NCI-H2227 treated with DMSO at 0.1 percent for 48 hours (cell line): Measurements from ENCODE around the gene AVEN.
"Not testable (repeated sequence)": the region's sequence is repeated elsewhere in the genome, so short reads cannot be mapped to it uniquely, and the experiment has no call there.

Source experiments
- DNase-seq: peaks from one replicate; lab custom pipeline; 2025; lab: John Stamatoyannopoulos, UW

AVEN gene

GRCh38 chr15:34039790-34040113 is 748 bp upstream of the AVEN start:
- no peak for DNase-seq

GRCh38 chr15:34038023-34038870 is 757 bp downstream of the AVEN start:
- peak; percentile 37 for DNase-seq

GRCh38 chr15:34031987-34032760 is 6.8 kb downstream of the AVEN start:
- no peak for DNase-seq

GRCh38 chr15:34027606-34028005 is 11.4 kb downstream of the AVEN start:
- no peak for DNase-seq

- no peak for DNase-seq
Measured at GRCh38 chr15:34025252-34025651, 13.8 kb downstream of the AVEN start.

GRCh38 chr15:34023907-34024306 is 15.1 kb downstream of the AVEN start:
- DNase-seq, result no peak

GRCh38 chr15:34019369-34019990 is 19.5 kb downstream of the AVEN start:
- no peak for DNase-seq

GRCh38 chr15:34018738-34019137 is 20.3 kb downstream of the AVEN start:
- not testable (repeated sequence) for DNase-seq

GRCh38 chr15:34018021-34018645 is 20.9 kb downstream of the AVEN start:
- no peak for DNase-seq

GRCh38 chr15:34014556-34014955 is 24.4 kb downstream of the AVEN start:
- no peak for DNase-seq

- DNase-seq, result no peak
Measured at GRCh38 chr15:34013746-34014145, 25.3 kb downstream of the AVEN start.

GRCh38 chr15:34012461-34013028 is 26.5 kb downstream of the AVEN start:
- DNase-seq, result no peak

- DNase-seq, result no peak
Measured at GRCh38 chr15:34011481-34011880, 27.5 kb downstream of the AVEN start.

- no peak for DNase-seq
Measured at GRCh38 chr15:34010921-34011320, 28.1 kb downstream of the AVEN start.

- DNase-seq, result no peak
Measured at GRCh38 chr15:34009656-34010055, 29.3 kb downstream of the AVEN start.

- no peak for DNase-seq
Measured at GRCh38 chr15:34006381-34006780, 32.6 kb downstream of the AVEN start.

- no peak for DNase-seq
Measured at GRCh38 chr15:34001536-34001935, 37.5 kb downstream of the AVEN start.

- not testable (repeated sequence) for DNase-seq
Measured at GRCh38 chr15:33995666-33996065, 43.3 kb downstream of the AVEN start.

- no peak for DNase-seq
Measured at GRCh38 chr15:33994005-33994615, 44.9 kb downstream of the AVEN start.

GRCh38 chr15:33988384-33988783 is 50.6 kb downstream of the AVEN start:
- no peak for DNase-seq

- DNase-seq, result no peak
Measured at GRCh38 chr15:33987444-33987843, 51.6 kb downstream of the AVEN start.

- DNase-seq, result no peak
Measured at GRCh38 chr15:33985751-33986150, 53.3 kb downstream of the AVEN start.
